ENCODE data around the gene NCAM2.

The NCAM2 gene

GRCh38 chr21:21468003-21468402 is 469.8 kb downstream of the NCAM2 start:
- no peak for DNase-seq

- DNase-seq, result no peak
These were observed 483.0 kb downstream of the NCAM2 start for GRCh38 chr21:21481239-21481638.

- no peak for DNase-seq
These were observed 510.6 kb downstream of the NCAM2 start for GRCh38 chr21:21508859-21509258.

GRCh38 chr21:21530680-21531079 is 532.5 kb downstream of the NCAM2 start:
- no peak for DNase-seq

- DNase-seq, result peak; percentile 1
These were observed 549.3 kb downstream of the NCAM2 start for GRCh38 chr21:21547368-21547953.

GRCh38 chr21:21559285-21560045 is 561.3 kb downstream of the NCAM2 start:
- no peak for DNase-seq

All from fibroblast of skin of right biceps (primary cell).